ENCODE data around the gene PRCD.

- TF ChIP-seq CTCF (IDR thresholded peaks at IDR 0.05) (no peak), EZH2 (IDR thresholded peaks at IDR 0.05; ENCODE audit: borderline replicate concordance, insufficient read depth, low read depth, low read length, poor library complexity, severe bottlenecking) (no peak)
Measured at GRCh38 chr17:76553178-76553908, 13.5 kb downstream of the PRCD start.
